Testis (tissue), 2 donors: ENCODE results near the gene GABRB1.

ENCODE experiments used
- POLR2A ChIP-seq: fragments of 450-650 bp; IDR thresholded peaks from one replicate; pipeline ENCODE4 v1.6.1; 2017; ENCODE audit warnings: antibody characterized with exemption, mild to moderate bottlenecking, moderate library complexity
- TF ChIP-seq, protein P1 (sequence below), 3 experiments: fragments of 450-650 bp in 2 of 3; fragments of 200-600 bp in 1 of 3; sonication (generic) in 1 of 3; IDR thresholded peaks; one replicate each; pipeline ENCODE4 v1.5.1; 2016 to 2019; ENCODE audit warnings: antibody characterized with exemption in 3 of 3, mild to moderate bottlenecking in 2 of 3, moderate library complexity in 1 of 3

DNA sequence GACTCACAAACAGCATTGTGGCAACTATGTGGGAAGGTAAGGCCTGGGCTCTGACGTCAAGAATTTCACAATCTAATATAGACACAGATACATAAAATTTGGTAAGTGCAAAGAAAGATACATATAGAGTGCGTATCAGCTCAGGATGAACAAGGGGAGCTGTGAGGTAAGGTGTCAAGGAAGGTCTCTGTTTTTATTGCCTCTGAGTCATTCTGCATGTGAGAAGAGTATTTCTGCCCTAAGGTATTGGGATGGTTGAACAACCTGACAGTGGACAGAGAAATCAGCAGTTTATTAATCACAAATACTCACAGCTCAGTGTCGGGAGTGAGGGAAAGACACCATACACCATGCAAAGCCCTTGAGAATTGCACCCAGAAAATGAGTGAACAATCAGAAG, 342.3 kb downstream of the GABRB1 start:
- TF ChIP-seq, protein P1, sequence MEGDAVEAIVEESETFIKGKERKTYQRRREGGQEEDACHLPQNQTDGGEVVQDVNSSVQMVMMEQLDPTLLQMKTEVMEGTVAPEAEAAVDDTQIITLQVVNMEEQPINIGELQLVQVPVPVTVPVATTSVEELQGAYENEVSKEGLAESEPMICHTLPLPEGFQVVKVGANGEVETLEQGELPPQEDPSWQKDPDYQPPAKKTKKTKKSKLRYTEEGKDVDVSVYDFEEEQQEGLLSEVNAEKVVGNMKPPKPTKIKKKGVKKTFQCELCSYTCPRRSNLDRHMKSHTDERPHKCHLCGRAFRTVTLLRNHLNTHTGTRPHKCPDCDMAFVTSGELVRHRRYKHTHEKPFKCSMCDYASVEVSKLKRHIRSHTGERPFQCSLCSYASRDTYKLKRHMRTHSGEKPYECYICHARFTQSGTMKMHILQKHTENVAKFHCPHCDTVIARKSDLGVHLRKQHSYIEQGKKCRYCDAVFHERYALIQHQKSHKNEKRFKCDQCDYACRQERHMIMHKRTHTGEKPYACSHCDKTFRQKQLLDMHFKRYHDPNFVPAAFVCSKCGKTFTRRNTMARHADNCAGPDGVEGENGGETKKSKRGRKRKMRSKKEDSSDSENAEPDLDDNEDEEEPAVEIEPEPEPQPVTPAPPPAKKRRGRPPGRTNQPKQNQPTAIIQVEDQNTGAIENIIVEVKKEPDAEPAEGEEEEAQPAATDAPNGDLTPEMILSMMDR (IDR thresholded peaks at IDR 0.05) = no peak
- no peak for TF ChIP-seq POLR2A
